ENCODE measurements around the gene KRT73.

KRT73 gene

GRCh38 chr12:52561880-52562449, 56.4 kb downstream of the KRT73 start:
- DNase-seq: peak; percentile 7

DNA sequence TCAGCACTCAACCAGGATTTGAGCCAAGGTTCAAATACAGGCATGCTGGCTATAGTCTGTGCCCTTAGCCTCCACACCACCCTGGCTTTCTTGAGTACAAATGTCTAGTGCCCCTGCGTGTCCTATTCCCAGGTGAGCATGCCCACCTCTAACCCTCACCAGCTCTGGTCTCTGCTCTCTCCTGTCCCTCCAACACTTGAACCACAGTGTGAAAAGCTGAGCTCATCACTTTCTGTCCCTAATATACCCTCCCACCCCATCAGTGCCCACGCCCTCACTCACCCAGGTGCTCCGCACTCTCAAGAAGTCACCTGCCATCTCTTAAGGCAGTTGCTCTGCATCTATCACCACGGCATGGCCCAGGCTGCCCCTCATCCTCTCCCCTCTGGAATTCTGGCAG, 58.4 kb downstream of the KRT73 start:
- no peak for DNase-seq

DNA sequence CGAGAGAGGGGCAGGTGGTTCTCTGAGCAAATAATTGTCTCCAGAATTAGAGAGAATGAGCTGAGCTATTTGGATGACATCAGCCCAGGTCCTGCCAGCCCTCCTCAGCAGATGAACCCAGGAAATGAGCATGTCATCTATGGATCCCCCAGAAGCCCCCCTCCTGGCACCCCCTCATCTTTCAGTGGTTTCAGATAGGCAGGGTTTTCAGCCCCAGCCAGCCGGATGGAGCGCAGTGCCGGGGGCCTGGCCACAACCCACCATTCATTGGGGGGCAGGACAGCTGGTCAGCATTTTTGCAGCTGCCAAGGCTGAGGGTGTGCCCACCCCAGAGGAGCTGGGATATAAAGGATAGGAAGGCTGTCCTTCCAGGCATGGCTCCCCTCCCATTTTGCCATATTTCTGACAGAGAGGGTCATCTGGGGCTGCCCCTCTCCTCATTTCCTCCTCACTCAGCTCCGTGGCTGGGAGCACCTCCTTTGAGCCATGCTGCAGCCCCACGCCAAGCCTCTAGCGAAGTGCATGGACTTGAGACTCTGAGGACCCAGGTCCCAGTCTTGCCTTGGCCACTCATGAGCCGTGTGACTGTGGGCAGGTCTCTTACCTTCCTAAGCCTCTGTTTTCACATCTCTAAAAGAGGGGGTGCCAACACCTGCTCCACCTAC, 59.4 kb downstream of the KRT73 start:
- DNase-seq: no peak

All from inflammatory macrophage treated with lipopolysaccharide for 4 hours (primary cell).